ENCODE measurements around the gene FBXL22.
A peak's percentile ranks its signal among the peaks of the same experiment; 100 is the strongest.
"Not testable (repeated sequence)": the region's sequence is repeated elsewhere in the genome, so short reads cannot be mapped to it uniquely, and the experiment has no call there.

The FBXL22 gene

GRCh38 chr15:63595065-63595464 lies 2.1 kb upstream of the FBXL22 start:
- no peak for DNase-seq

DNA sequence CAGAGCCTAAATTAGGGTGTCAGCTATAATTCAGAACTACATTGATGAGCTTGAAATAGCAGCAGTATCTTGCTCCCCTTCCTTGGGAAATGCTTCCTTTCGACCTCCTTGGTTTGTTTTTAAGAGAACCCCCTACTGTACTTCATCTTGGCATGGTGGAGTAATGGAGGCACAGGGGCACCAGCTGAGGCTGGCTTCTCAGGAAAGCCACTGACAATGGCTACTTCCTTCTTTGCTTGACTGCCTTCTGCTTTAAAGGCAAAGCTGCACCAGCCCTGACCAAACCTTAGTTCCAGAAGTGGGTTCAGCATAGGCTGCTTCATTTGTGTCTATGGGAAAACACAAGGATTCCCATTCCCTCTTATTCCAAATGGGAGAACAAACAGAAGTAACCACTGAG lies 1.5 kb upstream of the FBXL22 start:
- DNase-seq: no peak

GRCh38 chr15:63596676-63597037 lies 530 bp upstream of the FBXL22 start:
- no peak for DNase-seq

DNA sequence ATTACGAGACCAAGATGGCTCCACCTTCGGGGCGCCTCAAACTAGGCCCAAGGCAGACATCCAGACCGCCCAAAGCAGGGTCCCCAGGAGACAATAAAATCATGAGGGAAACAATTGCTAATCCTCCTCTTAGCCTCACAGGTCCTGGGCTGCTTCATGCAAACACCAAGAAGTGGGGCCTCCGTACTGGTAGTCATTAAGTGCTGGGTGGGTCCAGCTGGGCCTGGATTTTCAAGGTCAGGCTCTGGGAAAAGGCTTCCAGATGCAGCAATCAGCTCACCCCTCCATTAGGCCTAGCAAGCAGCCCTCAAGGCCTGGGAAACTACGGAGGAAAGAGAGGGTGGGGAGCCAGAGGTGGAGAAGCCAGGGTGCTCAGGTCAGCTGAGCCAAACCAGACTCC lies 634 bp downstream of the FBXL22 start:
- no peak for DNase-seq

GRCh38 chr15:63598473-63599400 lies 1.6 kb downstream of the FBXL22 start:
- no peak for DNase-seq

- DNase-seq: peak; percentile 46
Measured at GRCh38 chr15:63599401-63600000, 2.3 kb downstream of the FBXL22 start.

- DNase-seq: no peak
Measured at GRCh38 chr15:63600001-63600615, 2.9 kb downstream of the FBXL22 start.

GRCh38 chr15:63600616-63601025 lies 3.4 kb downstream of the FBXL22 start:
- peak; percentile 90 for DNase-seq

GRCh38 chr15:63601026-63601703 lies 4.0 kb downstream of the FBXL22 start:
- DNase-seq: peak; percentile 41

GRCh38 chr15:63601704-63602185 lies 4.6 kb downstream of the FBXL22 start:
- no peak for DNase-seq

DNA sequence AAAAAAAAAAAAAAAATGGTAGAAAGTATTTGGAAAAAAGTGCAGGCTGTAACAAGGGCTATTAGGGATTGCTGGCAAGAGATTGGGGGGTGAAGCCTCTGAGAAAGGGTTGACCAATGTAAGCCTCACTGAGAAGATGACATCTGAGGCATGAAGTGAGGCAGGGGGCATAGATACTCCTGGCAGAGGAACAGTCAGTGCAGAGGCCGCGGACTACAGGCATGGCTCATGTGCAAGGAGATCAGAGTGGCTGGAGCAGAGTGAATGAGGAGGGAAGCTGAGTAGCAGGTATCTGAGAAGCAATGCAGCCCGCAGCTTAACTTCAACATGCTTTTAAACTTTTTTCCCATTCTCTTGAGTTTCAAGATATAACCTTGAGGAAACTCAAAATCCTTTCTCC lies 5.4 kb downstream of the FBXL22 start:
- DNase-seq: no peak

DNA sequence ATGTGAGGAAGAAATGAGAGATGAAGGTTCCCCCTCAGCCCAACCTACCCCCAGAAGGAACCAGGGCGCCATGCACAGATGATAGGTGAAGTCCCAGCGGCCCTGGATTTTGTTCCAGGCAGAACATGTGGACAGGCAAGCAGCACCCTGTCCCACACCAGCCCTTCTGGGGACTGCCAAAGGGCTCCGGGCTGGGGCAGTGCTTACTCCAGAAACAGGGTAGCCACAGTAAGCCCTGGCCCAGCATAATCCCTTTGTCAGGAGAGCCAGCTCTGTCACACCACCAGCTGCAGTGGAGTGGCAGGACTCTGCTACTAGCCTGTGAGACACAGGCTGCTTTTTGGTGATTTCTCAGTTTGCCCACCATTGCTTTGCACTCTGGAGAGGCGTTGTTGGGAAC lies 6.3 kb downstream of the FBXL22 start:
- DNase-seq: no peak

- no peak for DNase-seq
Measured at GRCh38 chr15:63604281-63604680, 7.1 kb downstream of the FBXL22 start.

DNA sequence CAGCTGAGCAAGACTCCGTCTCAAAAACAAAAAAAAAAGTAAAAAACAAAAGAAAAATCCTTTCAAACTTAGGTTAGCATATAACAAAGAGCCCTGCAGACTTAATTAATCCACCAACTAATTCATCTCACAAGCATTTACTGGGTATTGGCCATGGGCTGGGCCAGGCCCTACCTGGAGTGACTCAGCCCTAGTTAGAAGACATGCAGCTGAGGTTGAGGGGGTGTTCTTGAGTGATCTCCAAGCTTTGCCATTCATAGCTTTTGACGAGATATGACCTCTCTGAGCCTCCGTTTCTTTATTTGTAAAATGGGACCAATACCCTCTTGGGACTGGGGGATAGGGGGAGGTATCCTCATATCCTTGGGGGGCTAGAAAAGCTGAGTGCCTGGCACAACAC lies 7.8 kb downstream of the FBXL22 start:
- no peak for DNase-seq

DNA sequence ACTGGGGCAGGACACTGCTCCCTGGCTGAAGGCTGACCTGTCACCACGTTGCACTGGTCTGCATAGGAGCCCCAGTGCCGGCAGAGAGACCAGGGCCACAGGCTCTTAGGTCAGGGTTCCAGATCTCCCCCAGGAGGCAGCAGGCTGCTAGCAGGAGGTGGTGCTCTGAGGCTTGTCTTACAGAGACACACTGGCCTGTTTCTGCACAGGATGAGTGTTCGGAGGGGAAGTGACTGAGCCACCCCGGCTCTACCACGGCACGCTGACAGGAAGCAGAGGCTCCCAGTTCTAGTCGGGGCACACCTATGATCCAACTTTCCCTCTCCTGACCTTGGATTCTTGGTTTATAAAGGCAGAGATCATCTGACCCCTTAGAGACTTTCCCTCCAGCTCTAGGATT lies 8.6 kb downstream of the FBXL22 start:
- peak; percentile 58 for DNase-seq

DNA sequence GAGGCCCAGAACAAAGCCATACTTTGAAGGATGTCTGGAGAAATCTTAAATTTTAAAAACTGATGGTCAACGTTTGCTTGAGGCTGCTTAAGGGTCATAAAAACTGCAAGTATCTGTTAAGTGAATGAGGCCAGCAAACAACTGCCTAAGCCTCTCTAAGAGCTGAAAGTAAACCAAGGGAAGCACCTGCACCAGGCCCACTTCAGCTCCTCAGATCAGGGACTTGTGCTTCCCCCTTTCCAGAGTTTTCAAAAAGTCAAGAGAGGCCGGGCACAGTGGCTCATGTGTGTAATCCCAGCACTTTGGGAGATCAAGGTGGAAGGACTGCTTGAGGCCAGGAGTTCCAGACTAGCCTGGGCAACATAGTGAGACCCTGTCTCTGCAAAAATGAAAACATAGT lies 9.1 kb downstream of the FBXL22 start:
- no peak for DNase-seq

GRCh38 chr15:63608989-63609388 lies 11.8 kb downstream of the FBXL22 start:
- DNase-seq: no peak

- DNase-seq: no peak
Measured at GRCh38 chr15:63609448-63609847, 12.3 kb downstream of the FBXL22 start.

- peak; percentile 82 for DNase-seq
Measured at GRCh38 chr15:63610209-63610841, 13.1 kb downstream of the FBXL22 start.

- DNase-seq: no peak
Measured at GRCh38 chr15:63611177-63611576, 14.0 kb downstream of the FBXL22 start.

- DNase-seq: no peak
Measured at GRCh38 chr15:63612300-63612699, 15.1 kb downstream of the FBXL22 start.

- DNase-seq: no peak
Measured at GRCh38 chr15:63615935-63616334, 18.7 kb downstream of the FBXL22 start.

DNA sequence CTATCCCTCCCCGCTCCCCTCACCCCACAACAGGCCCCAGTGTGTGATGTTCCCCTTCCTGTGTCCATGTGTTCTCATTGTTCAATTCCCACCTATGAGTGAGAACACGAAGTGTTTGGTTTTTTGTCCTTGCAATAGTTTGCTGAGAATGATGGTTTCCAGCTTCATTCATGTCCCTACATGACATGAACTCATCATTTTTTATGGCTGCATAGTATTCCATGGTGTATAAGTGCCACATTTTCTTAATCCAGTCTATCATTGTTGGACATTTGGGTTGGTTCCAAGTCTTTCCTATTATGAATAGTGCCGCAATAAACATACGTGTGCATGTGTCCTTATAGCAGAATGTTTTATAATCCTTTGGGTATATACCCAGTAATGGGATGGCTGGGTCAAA lies 20.0 kb downstream of the FBXL22 start:
- not testable (repeated sequence) for DNase-seq
